OCI-LY1 (cell line): ENCODE results near the gene PLXNA2.

ENCODE experiments used
- H2AFZ ChIP-seq: fragments of 200-600 bp; sonication (generic), shearing (Covaris generic); 2 replicates; pipeline ENCODE4 v1.6.0; 2014; ENCODE audit warnings: antibody characterized with exemption, mild to moderate bottlenecking, low read length
- H3F3A ChIP-seq: fragments of 200-600 bp; sonication (generic), shearing (Covaris generic); 2 replicates; pipeline ENCODE4 v1.6.0; 2014; ENCODE audit warnings: mild to moderate bottlenecking, antibody characterized with exemption, low read length, moderate library complexity; ENCODE audit not compliant: insufficient read depth
- H3K27ac ChIP-seq: fragments of 200-600 bp; sonication (generic); 2 replicates; pipeline ENCODE4 v1.5.1; 2014; ENCODE audit warnings: low read length, mixed run types, mild to moderate bottlenecking, low read depth; ENCODE audit not compliant: poor library complexity, severe bottlenecking
- H3K27me3 ChIP-seq: fragments of 200-600 bp; sonication (generic); 2 replicates; pipeline ENCODE4 v1.6.0; 2014; ENCODE audit warnings: antibody characterized with exemption, mild to moderate bottlenecking, low read length, moderate library complexity; ENCODE audit not compliant: insufficient read depth
- H3K36me3 ChIP-seq: fragments of 200-600 bp; sonication (generic); 2 replicates; pipeline ENCODE4 v1.6.1; 2014; ENCODE audit warnings: mild to moderate bottlenecking, antibody characterized with exemption, low read length, moderate library complexity, mixed read lengths; ENCODE audit not compliant: insufficient read depth
- H3K4me1 ChIP-seq: fragments of 200-600 bp; sonication (generic); 2 replicates; pipeline ENCODE4 v1.5.1; 2014; ENCODE audit warnings: mild to moderate bottlenecking, low read length, moderate library complexity; ENCODE audit not compliant: insufficient read depth, severe bottlenecking
- H3K4me2 ChIP-seq: fragments of 200-600 bp; sonication (generic), shearing (Covaris generic); 2 replicates; pipeline ENCODE4 v1.6.1; 2014; ENCODE audit warnings: low read length
- H3K4me3 ChIP-seq: fragments of 200-600 bp; sonication (generic); 2 replicates; pipeline ENCODE4 v1.5.1; 2014; ENCODE audit warnings: low read length, low read depth, mild to moderate bottlenecking, mixed read lengths; ENCODE audit not compliant: poor library complexity, severe bottlenecking
- H3K79me2 ChIP-seq: fragments of 200-600 bp; shearing (Covaris generic); 2 replicates; pipeline ENCODE4 v1.6.1; 2016; ENCODE audit warnings: mixed run types, low read length, mixed read lengths; ENCODE audit not compliant: insufficient read depth
- H3K9ac ChIP-seq: fragments of 200-600 bp; sonication (generic), shearing (Covaris generic); 2 replicates; pipeline ENCODE4 v1.6.1; 2014; ENCODE audit warnings: mild to moderate bottlenecking, low read length, mixed read lengths
- H3K9me2 ChIP-seq: fragments of 200-600 bp; sonication (generic), shearing (Covaris generic); 2 replicates; pipeline ENCODE4 v1.6.1; 2014; ENCODE audit warnings: low read depth, mild to moderate bottlenecking, low read length, mixed read lengths
- H3K9me3 ChIP-seq: fragments of 200-600 bp; shearing (Covaris generic); 2 replicates; pipeline ENCODE4 v1.6.1; 2014; ENCODE audit warnings: low read length, mixed read lengths
- H4K20me1 ChIP-seq: fragments of 200-600 bp; sonication (generic), shearing (Covaris generic); 2 replicates; pipeline ENCODE4 v1.6.0; 2016; ENCODE audit warnings: mild to moderate bottlenecking, low read length; ENCODE audit not compliant: insufficient read depth
- CTCF ChIP-seq: fragments of 200-600 bp; sonication (generic), shearing (Covaris generic); IDR thresholded peaks from 2 replicates; pipeline ENCODE4 v1.5.1; 2017; ENCODE audit warnings: mild to moderate bottlenecking, antibody characterized with exemption, low read length, moderate library complexity, mixed read lengths
- EZH2 ChIP-seq: fragments of 200-600 bp; sonication (generic), shearing (Covaris generic); IDR thresholded peaks from 2 replicates; pipeline ENCODE4 v1.8.0; 2017; ENCODE audit warnings: borderline replicate concordance, mixed run types, mild to moderate bottlenecking, antibody characterized with exemption, low read length, moderate library complexity, mixed read lengths

The PLXNA2 gene

DNA sequence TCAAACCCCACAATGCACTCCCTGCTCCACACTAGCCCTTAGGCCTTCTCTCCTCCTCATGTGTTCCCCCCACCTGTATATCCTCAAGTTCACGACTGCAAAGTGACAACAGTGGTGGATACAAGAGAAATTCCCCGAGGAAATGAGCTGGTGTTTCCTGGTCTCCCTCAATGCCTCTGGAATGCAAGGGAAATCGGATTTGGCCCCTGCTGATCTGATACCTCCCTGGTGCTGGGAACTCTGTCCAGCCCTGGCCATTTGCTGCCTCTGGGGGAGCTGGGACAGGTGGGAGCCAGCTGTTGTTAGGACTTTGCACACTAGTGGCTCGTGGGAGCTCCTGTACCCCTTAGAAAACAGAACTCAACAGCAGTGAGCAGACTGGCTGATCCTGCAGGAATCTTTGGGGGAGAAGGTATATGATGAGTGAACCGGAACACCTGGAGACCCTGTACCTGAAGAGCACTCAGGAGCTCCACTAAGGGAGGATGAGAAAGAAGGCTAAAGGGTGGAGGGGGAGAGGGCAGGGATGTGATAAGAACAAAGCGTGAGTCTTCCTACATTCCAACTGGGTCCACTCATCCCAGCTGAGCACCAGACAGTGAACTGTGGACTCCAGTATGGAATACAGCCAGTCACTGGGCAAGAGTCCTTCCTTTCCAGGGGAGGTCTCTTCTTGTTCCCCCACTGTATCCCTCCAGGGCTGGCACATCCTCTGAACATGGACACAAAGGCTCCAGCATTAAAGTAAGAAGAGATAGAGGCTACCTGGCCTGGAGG, 69.3 kb downstream of the PLXNA2 start:
- Histone ChIP-seq H3K4me3 (no peak overlapping the region), H3F3A (no peaks in the 10 kb centered on the region), H3K4me2 (no peak overlapping the region), H2AFZ (no peak overlapping the region), H3K79me2 (no peaks in the 10 kb centered on the region), H3K9me3 (no peaks in the 10 kb centered on the region), H4K20me1 (no peaks in the 10 kb centered on the region), H3K9ac (no peak overlapping the region), H3K27ac (no peak overlapping the region), H3K4me1 (no peaks in the 10 kb centered on the region), H3K27me3 (0 out of 2 replicates have a peak, but pooled peaks cover 4% of the 10 kb centered on the region), H3K36me3 (no peaks in the 10 kb centered on the region), H3K9me2 (no peaks in the 10 kb centered on the region)
- TF ChIP-seq EZH2 (no peak), CTCF (no peak)

DNA sequence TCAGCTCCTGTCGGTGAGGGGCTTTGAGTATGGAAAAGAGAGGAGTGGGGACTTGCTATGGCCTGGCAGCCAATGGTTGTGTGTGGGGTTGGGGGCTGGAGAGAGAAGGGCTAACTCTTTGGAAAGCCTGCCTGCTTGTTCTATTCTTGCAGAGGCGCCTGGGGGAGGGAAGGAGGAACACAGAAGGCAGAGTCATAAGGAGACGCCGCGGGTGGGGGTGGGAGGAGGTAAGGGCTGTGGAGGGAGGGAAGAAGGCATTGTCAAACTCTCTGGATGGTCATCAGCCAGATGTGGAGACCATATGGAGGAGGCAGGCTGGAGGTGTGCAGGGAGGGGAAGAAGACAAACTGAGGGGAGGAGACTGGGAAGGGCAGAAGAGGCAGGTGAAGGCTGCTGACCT, 70.0 kb downstream of the PLXNA2 start:
- Histone ChIP-seq H3K4me2 (no peak overlapping the region), H3K9ac (no peak overlapping the region), H3K4me1 (no peaks in the 10 kb centered on the region), H3F3A (no peaks in the 10 kb centered on the region), H4K20me1 (no peaks in the 10 kb centered on the region), H3K9me2 (no peaks in the 10 kb centered on the region), H3K27me3 (0 out of 2 replicates have a peak, but pooled peaks cover 4% of the 10 kb centered on the region), H3K36me3 (no peaks in the 10 kb centered on the region), H3K27ac (no peak overlapping the region), H3K9me3 (no peaks in the 10 kb centered on the region), H3K79me2 (no peaks in the 10 kb centered on the region), H2AFZ (no peak overlapping the region), H3K4me3 (no peak overlapping the region)
- TF ChIP-seq CTCF (no peak), EZH2 (no peak)

- no peaks in the 10 kb centered on the region for H3F3A ChIP-seq
- 0 out of 2 replicates have a peak, but pooled peaks cover 4% of the 10 kb centered on the region for H3K27me3 ChIP-seq
- H3K4me1 ChIP-seq: no peaks in the 10 kb centered on the region
- no peak overlapping the region for H3K4me3 ChIP-seq
- H3K9me3 ChIP-seq: no peaks in the 10 kb centered on the region
- no peak overlapping the region for H3K4me2 ChIP-seq
- no peaks in the 10 kb centered on the region for H3K79me2 ChIP-seq
- H2AFZ ChIP-seq: no peak overlapping the region
- no peaks in the 10 kb centered on the region for H3K36me3 ChIP-seq
- H3K9me2 ChIP-seq: no peaks in the 10 kb centered on the region
- H4K20me1 ChIP-seq: no peaks in the 10 kb centered on the region
- H3K27ac ChIP-seq: no peak overlapping the region
- no peak overlapping the region for H3K9ac ChIP-seq
- no peak for TF ChIP-seq CTCF
- no peak for TF ChIP-seq EZH2
Observed at GRCh38 chr1:208173749-208174148, 70.4 kb downstream of the PLXNA2 start.
